GM19351 (cell line): ENCODE results near the gene TBC1D5.

Source experiments
- ATAC-seq: cut with Tn5 transposase; IDR thresholded peaks from one replicate; pipeline ENCODE4 v1.9.1; 2021; ENCODE audit warnings: mild to moderate bottlenecking, moderate library complexity; ENCODE audit not compliant: unreplicated experiment

Gene TBC1D5

GRCh38 chr3:17122758-17123157 lies 619.7 kb downstream of the TBC1D5 start:
- no peak for ATAC-seq

- ATAC-seq = no peak
Measured at GRCh38 chr3:17121336-17121735, 621.1 kb downstream of the TBC1D5 start.

GRCh38 chr3:17120115-17120514 lies 622.3 kb downstream of the TBC1D5 start:
- no peak for ATAC-seq

GRCh38 chr3:17119201-17120072 lies 623.0 kb downstream of the TBC1D5 start:
- ATAC-seq = no peak

- no peak for ATAC-seq
Measured at GRCh38 chr3:17118771-17119170, 623.7 kb downstream of the TBC1D5 start.

GRCh38 chr3:17116007-17116600 lies 626.3 kb downstream of the TBC1D5 start:
- ATAC-seq = no peak

- no peak for ATAC-seq
Measured at GRCh38 chr3:17115186-17115585, 627.2 kb downstream of the TBC1D5 start.

- ATAC-seq = no peak
Measured at GRCh38 chr3:17111586-17111985, 630.8 kb downstream of the TBC1D5 start.

- ATAC-seq = peak; percentile 58
Measured at GRCh38 chr3:17110660-17111396, 631.6 kb downstream of the TBC1D5 start.
